GM18858 (cell line): Measurements from ENCODE around the gene MAPK14.

ENCODE experiments used
- ATAC-seq: cut with Tn5 transposase; IDR thresholded peaks from one replicate; pipeline ENCODE4 v1.9.1; 2021; ENCODE audit not compliant: unreplicated experiment

MAPK14 gene

DNA sequence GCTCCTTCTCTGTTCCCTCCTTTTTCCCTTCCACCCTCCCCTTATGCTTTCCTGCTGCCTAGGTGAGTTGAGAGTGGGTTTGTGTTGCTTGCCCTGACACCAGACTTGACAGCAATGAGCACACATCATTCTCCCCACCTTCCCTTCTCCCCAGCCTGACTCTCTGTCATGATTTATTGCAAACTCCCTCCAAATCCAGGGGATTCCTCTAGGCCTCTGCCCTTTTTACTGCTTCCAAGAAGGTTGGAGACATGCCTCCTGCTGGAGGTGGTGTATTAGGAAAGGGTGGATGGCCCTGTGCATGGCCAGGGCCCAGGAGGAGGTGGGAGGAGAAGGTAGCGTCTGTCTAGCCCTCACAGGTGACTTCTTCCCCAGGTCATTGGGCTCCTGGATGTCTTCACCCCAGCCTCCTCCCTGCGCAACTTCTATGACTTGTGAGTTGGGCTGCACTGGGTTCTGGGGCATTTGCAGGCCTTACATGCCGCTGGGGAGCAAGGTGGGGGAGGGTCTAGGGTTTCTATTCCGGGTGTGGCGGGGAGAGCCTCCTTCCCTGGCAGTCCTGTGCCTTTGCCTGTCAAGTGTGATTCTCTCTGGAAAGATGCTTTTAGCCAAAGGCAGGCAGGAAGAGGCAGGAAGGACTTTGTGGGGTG lies 104.8 kb downstream of the MAPK14 start:
- no peak for ATAC-seq

GRCh38 chr6:36133148-36133547 lies 105.5 kb downstream of the MAPK14 start:
- no peak for ATAC-seq

- ATAC-seq = no peak
Measured at GRCh38 chr6:36133912-36134311, 106.3 kb downstream of the MAPK14 start.

GRCh38 chr6:36135053-36135731 lies 107.6 kb downstream of the MAPK14 start:
- no peak for ATAC-seq

DNA sequence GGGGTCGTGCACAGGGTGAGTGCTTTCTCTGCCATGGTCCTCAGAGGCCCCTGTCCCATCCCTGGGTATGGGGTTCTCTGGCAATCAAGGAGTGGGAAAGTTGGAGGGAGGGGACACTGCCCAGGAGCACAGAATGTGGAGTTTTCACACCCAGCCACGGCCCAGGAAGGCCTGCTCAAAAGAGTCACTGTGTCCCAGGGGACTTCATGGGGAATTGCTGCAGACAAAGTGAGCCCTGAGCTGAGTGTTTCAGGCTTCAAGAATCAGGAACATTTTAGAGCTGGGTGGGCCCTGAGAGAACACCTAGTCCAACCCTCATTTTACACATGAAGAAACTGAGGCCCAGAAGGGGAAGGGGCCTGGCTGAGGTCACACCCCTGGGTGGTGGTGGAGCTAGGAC lies 108.4 kb downstream of the MAPK14 start:
- ATAC-seq = no peak

- ATAC-seq = no peak
Measured at GRCh38 chr6:36136551-36136950, 108.9 kb downstream of the MAPK14 start.

DNA sequence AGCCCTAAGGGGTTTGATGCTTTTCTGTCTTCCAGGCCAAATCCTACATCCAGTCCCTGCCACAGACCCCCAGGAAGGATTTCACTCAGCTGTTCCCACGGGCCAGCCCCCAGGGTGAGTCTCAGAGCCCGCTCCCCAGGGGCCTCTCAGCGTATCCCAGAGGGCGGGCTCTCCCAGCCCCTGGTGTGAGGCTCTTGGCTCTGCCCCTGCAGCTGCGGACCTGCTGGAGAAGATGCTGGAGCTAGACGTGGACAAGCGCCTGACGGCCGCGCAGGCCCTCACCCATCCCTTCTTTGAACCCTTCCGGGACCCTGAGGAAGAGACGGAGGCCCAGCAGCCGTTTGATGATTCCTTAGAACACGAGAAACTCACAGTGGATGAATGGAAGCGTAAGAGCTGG lies 111.1 kb downstream of the MAPK14 start:
- ATAC-seq = no peak

DNA sequence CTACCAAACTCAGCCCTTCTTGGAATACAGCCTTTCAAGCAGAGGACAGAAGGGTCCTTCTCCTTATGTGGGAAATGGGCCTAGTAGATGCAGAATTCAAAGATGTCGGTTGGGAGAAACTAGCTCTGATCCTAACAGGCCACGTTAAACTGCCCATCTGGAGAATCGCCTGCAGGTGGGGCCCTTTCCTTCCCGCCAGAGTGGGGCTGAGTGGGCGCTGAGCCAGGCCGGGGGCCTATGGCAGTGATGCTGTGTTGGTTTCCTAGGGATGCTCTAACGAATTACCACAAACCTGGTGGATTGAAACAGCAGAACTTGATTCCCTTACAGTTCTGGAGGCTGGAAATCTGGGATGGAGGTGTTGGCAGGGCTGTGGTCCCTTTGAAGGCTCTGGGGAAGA lies 111.8 kb downstream of the MAPK14 start:
- no peak for ATAC-seq

DNA sequence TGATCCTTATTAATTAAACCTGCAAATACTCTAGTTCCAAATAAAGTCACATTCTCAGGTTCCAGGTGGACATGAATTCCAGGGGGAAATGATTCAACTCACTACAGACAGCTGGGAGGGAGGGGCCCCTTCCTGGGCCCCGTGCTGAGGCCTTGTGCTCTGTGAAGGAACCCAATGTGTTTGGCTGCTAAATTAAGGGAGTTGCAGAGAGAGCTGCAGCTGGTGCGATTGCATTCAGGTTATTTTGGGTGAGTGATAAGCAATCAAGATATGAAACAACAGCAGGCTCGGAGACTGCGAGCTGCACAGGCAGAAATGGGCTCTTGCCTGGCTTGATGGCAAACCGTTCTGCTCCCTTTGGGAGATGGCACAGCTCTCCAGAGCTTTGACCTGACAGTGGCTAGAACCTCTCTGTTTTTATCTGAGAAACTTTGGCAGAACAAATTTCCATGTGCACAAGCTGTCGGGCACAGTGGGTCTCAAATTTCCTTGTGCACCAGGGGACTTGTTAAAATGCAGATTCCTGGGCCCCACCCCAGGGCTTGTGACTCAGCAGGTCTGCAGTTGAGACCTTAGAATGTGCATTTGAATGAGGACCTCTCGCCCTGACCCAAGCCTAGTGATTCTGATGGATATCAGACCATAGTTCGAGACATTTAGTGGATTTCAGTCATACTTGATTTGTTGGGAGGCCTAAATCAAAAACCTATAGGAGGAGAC lies 112.5 kb downstream of the MAPK14 start:
- no peak for ATAC-seq

DNA sequence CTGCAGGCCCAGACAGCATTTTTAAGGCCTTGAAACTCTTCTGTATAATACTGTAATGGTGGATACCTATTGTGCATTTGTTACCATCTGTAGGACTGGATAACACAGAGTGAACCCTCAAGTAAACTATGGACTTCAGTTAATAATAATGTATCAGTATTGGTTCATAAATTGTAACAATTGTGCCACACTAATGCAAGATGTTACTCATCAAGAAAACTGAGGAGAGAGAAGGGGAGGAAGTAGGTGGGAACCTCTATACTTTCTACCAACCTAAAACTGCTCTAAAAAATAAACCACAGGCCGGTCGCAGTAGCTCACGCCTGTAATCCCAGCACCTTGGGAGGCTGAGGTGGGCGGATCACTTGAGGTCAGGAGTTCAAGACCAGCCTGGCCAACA lies 113.5 kb downstream of the MAPK14 start:
- no peak for ATAC-seq

DNA sequence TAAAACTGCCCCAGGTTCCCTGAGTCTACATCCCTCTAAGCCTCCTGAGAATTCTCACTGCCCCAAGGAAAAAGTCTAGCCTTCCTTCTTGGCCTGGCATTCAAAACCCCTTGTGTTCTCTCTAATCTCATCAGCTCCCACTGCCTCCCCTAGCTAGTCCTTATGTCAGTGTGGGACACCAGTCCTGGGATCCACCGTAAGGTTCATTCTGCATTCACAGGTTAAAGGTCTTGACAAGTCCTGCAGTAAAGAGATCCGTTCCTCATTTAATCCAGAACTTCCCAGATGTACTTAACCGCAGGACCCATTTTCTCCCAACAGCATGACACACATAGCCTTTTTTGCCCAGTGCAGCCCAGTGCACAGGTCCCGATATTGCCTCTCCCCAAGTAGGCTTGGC lies 114.4 kb downstream of the MAPK14 start:
- ATAC-seq = no peak

- no peak for ATAC-seq
Measured at GRCh38 chr6:36142971-36143838, 115.6 kb downstream of the MAPK14 start.

DNA sequence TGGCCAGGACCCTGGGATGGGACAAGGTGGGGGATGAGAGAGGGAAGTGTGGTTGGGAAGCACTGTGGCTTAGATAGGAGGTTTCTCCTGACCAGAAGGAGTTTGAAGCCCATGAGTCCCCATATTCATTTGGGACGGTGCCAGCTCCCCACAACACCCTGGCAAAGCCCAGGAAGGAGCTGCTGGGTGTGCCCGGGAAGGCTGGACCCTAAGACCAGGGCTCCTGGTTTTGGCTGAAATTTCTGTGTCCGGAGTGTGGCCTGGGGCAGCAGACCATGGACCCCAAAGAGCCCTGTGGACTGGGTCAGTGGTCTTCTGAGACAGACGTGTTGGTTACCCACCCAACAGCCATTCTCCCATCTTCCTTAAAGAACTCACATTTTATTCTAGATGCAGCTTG lies 117.9 kb downstream of the MAPK14 start:
- ATAC-seq = no peak

DNA sequence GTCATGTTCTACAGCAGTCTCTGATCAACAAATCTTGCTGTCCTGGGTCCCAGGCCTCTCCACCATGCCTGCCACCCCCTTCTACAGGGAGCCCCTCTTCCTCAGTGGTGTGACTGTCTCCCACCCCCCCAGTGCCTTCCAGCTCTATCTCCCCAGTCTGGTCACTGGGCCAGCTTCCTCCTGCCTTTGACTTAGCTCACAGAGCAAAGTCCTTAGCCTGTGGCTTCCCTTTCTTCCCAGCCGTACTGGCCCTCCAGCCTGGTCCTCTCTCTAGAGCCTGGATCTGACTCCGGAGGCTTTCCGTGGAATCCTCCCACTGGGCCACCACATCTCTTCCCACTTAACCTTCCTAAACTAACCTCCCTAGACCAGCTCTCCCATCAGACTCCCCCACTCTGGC lies 119.7 kb downstream of the MAPK14 start:
- no peak for ATAC-seq

- no peak for ATAC-seq
Measured at GRCh38 chr6:36149476-36149875, 121.9 kb downstream of the MAPK14 start.

DNA sequence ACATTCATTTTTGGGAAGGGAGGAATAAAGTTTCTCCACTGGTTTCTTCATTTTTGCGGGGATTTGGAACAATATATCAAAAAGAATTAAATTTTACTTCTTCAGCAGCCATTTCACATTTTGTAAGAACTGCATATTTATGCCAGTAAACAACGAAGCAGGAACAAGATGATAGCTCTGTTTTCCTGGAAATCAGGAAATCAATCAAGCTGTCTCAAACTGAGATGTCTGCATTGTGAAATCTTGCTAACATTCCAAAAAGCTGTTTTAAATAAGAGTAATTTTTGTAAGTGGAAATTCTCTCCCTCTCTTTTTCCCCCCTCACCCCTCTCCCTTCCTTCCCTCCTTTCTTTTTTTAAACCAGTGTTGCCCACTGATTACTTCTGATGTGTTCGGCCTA lies 122.7 kb downstream of the MAPK14 start:
- ATAC-seq = no peak

DNA sequence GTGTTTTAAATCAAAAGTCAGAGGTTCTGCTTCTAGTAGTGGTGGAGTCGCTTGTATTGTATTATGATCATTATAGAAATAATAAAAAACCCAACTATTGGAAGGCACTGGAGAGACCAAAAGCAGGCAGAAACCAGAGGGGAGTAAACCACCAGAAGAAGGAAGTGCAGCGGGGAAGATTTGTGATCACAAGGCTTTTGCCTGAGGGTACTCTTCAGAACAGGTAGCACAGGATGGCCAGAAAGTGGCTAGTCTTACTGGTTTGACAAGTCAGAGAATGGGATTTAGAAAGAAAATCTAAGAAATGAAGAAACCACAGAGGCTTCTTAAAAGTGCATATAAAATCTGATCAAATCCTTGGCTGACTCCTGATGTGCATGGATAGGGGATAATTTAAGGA lies 126.7 kb downstream of the MAPK14 start:
- no peak for ATAC-seq

GRCh38 chr6:36155662-36156061 lies 128.1 kb downstream of the MAPK14 start:
- no peak for ATAC-seq

DNA sequence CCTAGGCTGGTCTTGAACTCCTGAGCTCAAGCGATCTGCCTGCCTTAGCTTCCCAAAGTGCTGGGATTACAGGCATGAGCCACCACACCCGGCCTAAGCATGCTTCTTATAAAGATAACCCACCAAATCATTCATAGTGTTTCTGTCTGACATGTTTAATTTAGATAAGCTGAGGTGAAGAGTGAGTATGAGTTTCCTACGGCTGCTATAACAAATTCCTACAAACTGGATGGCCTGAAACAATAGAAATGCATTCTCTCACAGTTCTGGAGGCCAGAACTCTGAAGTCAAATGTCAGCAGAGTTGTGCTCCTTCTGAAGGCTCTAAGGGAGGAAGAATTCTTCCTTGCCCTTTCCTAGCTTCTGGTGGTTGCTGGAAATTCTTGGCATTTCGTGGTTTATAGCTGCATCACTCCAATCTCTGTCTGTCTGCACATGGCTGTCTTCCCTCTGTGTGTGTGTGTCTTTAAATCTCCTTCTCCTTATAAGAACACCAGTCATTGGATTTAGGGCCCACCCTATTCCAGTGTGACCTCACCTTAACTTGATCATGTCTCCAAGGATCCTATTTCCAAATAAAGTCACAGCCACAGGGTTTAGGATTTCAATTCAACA lies 132.6 kb downstream of the MAPK14 start:
- ATAC-seq = no peak
